KOPT-K1 (cell line): ENCODE measurements around the gene NANS.

Source experiments
- H3K27ac ChIP-seq: fragments of 200-600 bp; sonication (generic); 2 replicates; pipeline ENCODE4 v1.5.1; 2016; ENCODE audit warnings: antibody characterized with exemption, mild to moderate bottlenecking, low read depth, low read length; ENCODE audit not compliant: poor library complexity, severe bottlenecking
- H3K36me3 ChIP-seq: fragments of 200-600 bp; sonication (generic); 2 replicates; pipeline ENCODE4 v1.5.1; 2017; ENCODE audit warnings: antibody characterized with exemption, mild to moderate bottlenecking, low read length, moderate library complexity; ENCODE audit not compliant: insufficient read depth
- H3K9me3 ChIP-seq: fragments of 200-600 bp; sonication (generic); 2 replicates; pipeline ENCODE4 v1.5.1; 2017; ENCODE audit warnings: antibody characterized with exemption, low read length, mild to moderate bottlenecking; ENCODE audit not compliant: insufficient read depth, poor library complexity, severe bottlenecking

Gene NANS

DNA sequence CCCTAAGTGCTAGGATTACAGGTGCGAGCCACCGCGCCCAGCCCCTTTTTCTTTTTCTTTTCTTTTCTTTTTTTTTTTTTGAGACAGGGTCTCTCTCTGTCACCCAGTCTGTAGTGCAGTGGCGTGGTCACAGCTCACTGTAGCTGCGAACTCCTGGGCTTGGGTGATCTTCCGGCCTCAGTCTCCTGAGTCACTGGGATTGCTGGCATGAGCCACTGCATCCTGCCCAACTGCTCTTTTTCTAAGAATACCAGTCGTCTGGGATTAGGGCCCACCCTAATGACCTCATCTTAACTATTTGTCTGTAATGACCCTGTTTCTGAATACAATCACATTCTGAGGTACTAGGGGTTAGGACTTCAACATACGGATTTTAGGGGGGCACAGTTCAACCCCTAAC lies 34.1 kb upstream of the NANS start:
- no peaks in the 10 kb centered on the region for H3K9me3 ChIP-seq
- H3K27ac ChIP-seq, result no peak overlapping the region
- H3K36me3 ChIP-seq, result peaks cover 45% of the 10 kb centered on the region

GRCh38 chr9:98024702-98025101 lies 31.8 kb upstream of the NANS start:
- no peak overlapping the region for H3K27ac ChIP-seq

GRCh38 chr9:98031169-98031568 lies 25.4 kb upstream of the NANS start:
- H3K9me3 ChIP-seq, result no peaks in the 10 kb centered on the region
- H3K27ac ChIP-seq, result no peak overlapping the region
- H3K36me3 ChIP-seq, result no peaks in the 10 kb centered on the region

More at GRCh38 chr9:98024702-98025101, 31.8 kb upstream of the NANS start:
- Histone ChIP-seq H3K9me3 (no peaks in the 10 kb centered on the region), H3K36me3 (peaks cover 22% of the 10 kb centered on the region; the same call in 1 of the 2 replicates)

GRCh38 chr9:98031935-98032334 lies 24.6 kb upstream of the NANS start:
- H3K36me3 ChIP-seq, result no peaks in the 10 kb centered on the region
- no peak overlapping the region for H3K27ac ChIP-seq
- no peaks in the 10 kb centered on the region for H3K9me3 ChIP-seq

GRCh38 chr9:98034593-98035546 lies 21.7 kb upstream of the NANS start:
- H3K9me3 ChIP-seq, result no peaks in the 10 kb centered on the region
- H3K27ac ChIP-seq, result no peak overlapping the region
- no peaks in the 10 kb centered on the region for H3K36me3 ChIP-seq

DNA sequence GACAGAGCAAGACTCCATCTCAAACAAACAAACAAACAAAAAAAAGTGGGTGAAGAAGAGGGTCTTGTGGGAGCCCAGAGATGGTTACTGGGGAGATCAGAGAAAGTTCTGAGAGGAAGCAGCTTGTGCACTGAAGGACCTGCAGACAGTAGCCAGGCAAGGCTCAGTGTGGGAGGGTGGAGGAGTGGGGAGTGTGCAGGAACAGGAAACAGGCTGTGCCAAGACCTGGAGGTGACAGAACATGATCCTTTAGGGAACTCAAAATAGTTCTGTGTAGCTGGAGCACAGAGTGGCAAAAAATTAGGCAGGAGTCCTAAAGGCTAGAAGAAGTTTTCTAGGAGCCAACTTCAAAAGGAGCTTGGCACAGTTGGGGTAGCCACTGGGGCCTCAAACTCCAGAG lies 19.2 kb upstream of the NANS start:
- no peaks in the 10 kb centered on the region for H3K9me3 ChIP-seq
- H3K36me3 ChIP-seq, result no peaks in the 10 kb centered on the region
- H3K27ac ChIP-seq, result no peak overlapping the region

- H3K27ac ChIP-seq, result no peak overlapping the region
- no peaks in the 10 kb centered on the region for H3K36me3 ChIP-seq
- no peaks in the 10 kb centered on the region for H3K9me3 ChIP-seq
These were observed 17.6 kb upstream of the NANS start for GRCh38 chr9:98038958-98039357.

GRCh38 chr9:98039607-98040017 lies 16.9 kb upstream of the NANS start:
- Histone ChIP-seq H3K9me3 (no peaks in the 10 kb centered on the region), H3K27ac (no peak overlapping the region), H3K36me3 (no peaks in the 10 kb centered on the region)

DNA sequence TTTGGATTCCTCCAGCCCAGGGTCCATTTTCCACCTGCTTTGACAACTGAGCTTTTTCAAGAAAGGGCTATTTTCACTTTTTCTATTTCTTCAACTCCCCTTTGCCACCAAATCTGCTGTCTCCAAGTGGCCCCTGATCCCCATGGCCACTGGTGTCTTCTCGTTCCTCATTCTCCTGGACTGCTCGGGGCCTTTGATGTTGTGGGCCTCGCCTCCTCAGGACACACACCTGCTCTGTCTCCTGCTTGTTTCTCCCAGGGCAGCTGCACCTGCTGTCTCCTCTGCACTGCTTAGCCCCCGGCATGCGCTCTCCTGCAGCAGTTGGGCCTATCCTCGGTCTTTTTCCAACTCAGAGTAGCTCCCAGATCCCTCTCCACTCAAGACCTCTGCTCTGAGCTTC lies 16.3 kb upstream of the NANS start:
- no peak overlapping the region for H3K27ac ChIP-seq
- H3K36me3 ChIP-seq, result no peaks in the 10 kb centered on the region
- no peaks in the 10 kb centered on the region for H3K9me3 ChIP-seq

DNA sequence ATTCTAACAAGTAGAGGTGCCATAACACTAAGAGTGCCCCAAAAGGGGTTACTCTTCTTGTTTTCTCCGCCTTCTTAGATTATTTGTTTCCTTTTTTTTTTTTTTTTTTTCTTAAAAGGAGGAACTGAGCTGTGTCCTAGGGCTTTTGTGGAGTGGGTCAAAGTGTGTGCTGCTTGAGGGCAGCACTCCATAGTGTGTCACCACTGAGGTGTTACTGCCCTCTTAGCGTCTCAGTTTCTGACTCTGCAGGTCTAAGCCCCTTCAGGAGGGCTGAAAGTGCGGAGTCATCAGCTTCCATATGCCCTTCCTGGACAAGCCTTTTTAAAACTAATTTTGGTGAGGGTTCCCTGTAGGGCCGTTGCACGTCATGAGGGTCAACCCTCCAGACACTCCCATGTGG lies 12.6 kb upstream of the NANS start:
- Histone ChIP-seq H3K27ac (no peak overlapping the region), H3K36me3 (no peaks in the 10 kb centered on the region), H3K9me3 (no peaks in the 10 kb centered on the region)

DNA sequence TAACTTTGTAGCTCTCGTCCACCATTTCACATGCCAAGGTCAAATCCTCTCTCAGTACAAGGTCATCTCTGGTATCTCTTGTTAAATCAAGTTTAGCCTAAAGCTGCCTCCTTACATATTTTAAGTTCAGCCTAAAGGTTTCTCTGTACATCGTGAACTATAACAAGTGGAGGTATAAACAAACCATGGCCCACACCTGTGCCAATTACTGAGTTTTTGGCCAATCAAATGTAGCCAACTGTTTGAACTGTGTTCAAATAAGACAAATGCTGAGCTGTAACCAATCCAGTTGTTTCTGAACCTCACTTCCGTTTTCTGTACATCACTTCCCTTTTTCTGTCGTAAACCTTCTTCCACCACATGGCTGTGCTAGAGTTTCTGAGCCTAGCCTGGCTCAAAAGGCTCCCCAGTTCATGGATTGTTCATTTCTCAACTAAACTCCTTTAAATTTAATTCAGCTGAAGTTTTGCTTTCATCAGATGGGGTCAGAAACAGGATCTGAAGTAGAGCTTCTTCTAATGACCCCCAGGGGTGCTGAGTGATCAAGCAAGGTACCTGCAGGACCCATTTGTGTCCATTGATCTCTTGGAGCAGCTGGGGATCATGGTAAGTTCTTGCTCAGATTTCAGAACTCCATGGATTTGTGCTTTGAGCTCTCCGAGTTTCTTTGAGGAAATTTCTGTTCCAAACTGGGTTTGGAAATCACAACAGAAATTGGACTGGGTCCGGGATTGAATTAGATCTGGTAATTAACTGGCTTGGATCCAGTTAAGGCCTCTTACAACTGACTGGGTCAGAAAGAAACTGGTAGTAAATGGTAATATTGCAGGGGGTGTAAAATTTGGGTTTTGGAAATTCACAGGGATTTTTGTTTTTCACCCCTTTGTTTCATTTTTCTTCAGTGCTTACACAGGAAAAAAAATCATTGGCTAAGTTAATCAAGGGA lies 11.0 kb upstream of the NANS start:
- Histone ChIP-seq H3K27ac (peak overlapping the region; percentile 58), H3K9me3 (no peaks in the 10 kb centered on the region), H3K36me3 (no peaks in the 10 kb centered on the region)

GRCh38 chr9:98046180-98046543 lies 10.4 kb upstream of the NANS start:
- H3K36me3 ChIP-seq, result no peaks in the 10 kb centered on the region
- no peaks in the 10 kb centered on the region for H3K9me3 ChIP-seq
- H3K27ac ChIP-seq, result peak overlapping the region; percentile 58

- Histone ChIP-seq H3K36me3 (no peaks in the 10 kb centered on the region), H3K9me3 (no peaks in the 10 kb centered on the region), H3K27ac (no peak overlapping the region)
These were observed 9.5 kb upstream of the NANS start for GRCh38 chr9:98047002-98047401.

DNA sequence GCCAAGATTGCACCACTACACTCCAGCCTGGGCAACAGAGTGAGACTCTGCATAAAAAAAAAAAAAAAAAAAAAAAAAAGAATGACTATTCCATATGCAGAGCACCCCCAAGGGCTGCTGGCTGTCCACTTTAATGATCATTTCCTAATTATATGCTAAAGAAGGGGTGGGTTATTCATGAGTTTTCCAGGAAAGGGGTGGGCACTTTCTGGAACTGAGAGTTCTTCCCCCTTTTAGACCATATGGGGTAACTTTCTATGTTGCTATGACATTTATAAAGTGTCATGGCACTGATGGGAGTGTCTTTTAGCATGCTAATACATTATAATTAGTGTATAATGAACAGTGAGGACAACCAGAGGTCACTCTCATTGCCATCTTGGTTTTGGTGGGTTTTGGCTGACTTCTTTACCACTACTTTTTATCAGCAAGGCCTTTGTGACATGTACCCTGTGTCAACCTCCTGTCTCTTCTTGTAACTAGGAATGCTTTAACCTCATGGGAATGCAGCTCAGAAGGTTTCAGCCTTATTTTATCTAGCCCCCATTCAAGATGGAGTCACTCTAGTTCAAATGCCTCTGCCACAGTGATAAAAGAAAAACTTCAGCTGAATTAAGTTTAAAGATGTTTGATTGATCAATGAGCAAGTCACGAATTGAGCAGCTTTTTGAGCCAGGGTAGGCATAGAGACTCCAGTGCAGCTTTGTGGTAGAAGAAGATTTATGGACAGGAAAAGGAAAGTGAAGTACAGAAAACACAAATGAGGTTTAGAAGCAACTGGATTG lies 7.1 kb upstream of the NANS start:
- H3K36me3 ChIP-seq, result no peaks in the 10 kb centered on the region; the same call in 1 of the 2 replicates
- H3K9me3 ChIP-seq, result no peaks in the 10 kb centered on the region
- H3K27ac ChIP-seq, result no peak overlapping the region
